Gastrocnemius medialis (tissue), 4 donors: ENCODE measurements around the gene ZNF30. TPM values are rescaled to one million over a fixed set of nuclear protein-coding genes. Genes with fewer than 3 reads are reported as not detected.
A peak's percentile ranks its signal among the peaks of the same experiment; 100 is the strongest.

Source experiments
- ATAC-seq, 2 donors: fragments of 150-250 bp; one replicate each; pipeline ENCODE4 v1.9.1; 2016
- DNase-seq, 2 donors: peaks; one replicate each; pipeline ENCODE4 v3.0.0-alpha.2; 2019
- H3K27ac ChIP-seq, 4 donors: fragments of 200-600 bp; sonication (generic); 1 replicate in 1 of 4; 2 replicates in 3 of 4; pipeline ENCODE4 v1.5.1; 2016 to 2018; ENCODE audit warnings: mild to moderate bottlenecking in 2 of 4, moderate library complexity in 1 of 4
- H3K27me3 ChIP-seq, 3 donors: fragments of 200-600 bp; sonication (generic) in 2 of 3; 1 replicate in 1 of 3; 2 replicates in 2 of 3; pipeline versions ENCODE4 v1.5.1 to v1.6.0; 2016 to 2019; ENCODE audit warnings: mild to moderate bottlenecking in 1 of 3, moderate library complexity in 1 of 3
- H3K36me3 ChIP-seq, 2 donors: fragments of 200-600 bp; sonication (generic) in 1 of 2; one replicate each; pipeline ENCODE4 v1.5.1; 2017 to 2018
- H3K4me1 ChIP-seq, 2 donors: fragments of 200-600 bp; sonication (generic) in 1 of 2; one replicate each; pipeline ENCODE4 v1.5.1; 2016 to 2017; ENCODE audit warnings: mild to moderate bottlenecking in 2 of 2
- H3K4me3 ChIP-seq, 4 donors: fragments of 200-600 bp; sonication (generic) in 3 of 4; 1 replicate in 1 of 4; 2 replicates in 3 of 4; pipeline ENCODE4 v1.5.1; 2016 to 2019; ENCODE audit warnings: mild to moderate bottlenecking in 2 of 4
- H3K9me3 ChIP-seq, 3 donors: fragments of 200-600 bp; sonication (generic) in 2 of 3; 1 replicate in 1 of 3; 2 replicates in 2 of 3; pipeline ENCODE4 v1.5.1; 2016 to 2019
- CTCF ChIP-seq, 5 experiments: fragments of 450-650 bp in 3 of 5; fragments of 200-600 bp in 2 of 5; sonication (generic) in 2 of 5; IDR thresholded peaks in 4 of 5; conservative IDR thresholded peaks in 1 of 5; 1 replicate in 4 of 5; 2 replicates in 1 of 5; pipeline ENCODE4 v1.5.1; 2016 to 2019; ENCODE audit warnings: antibody characterized with exemption in 5 of 5, mild to moderate bottlenecking in 3 of 5, moderate library complexity in 3 of 5
- POLR2A ChIP-seq, 2 donors: fragments of 450-650 bp; IDR thresholded peaks; one replicate each; pipeline ENCODE4 v1.6.1; 2017; ENCODE audit warnings: antibody characterized with exemption in 2 of 2, mild to moderate bottlenecking in 2 of 2, moderate library complexity in 2 of 2
- in situ Hi-C, 4 donors: fragments of 200-750 bp; cut with MboI; loops; one replicate each; pipeline versions ENCODE4 v1.15.0 to v1.8.0; 2017; ENCODE audit warnings: low sequenced_read_pairs in 4 of 4
- intact Hi-C: fragments of 100-400 bp; cut with DNase I; formaldehyde crosslinking; loops from one replicate; pipeline ENCODE4 v1.15.1; 2023; ENCODE audit warnings: low total_unique reads
- total RNA-seq, 4 donors: library from RNA; depleted of rRNA; stranded (reverse); fragments of >200 nt; gene quantifications; one replicate each; pipeline versions ENCODE4 v1.1.0 to v1.2.3, GENCODE V29; 2016

Gene ZNF30
- total RNA-seq: 1 to 10 TPM in 2 of 4 donors, under 1 TPM in 2; 0.66 to 2.3 (median 0.92) TPM

DNA sequence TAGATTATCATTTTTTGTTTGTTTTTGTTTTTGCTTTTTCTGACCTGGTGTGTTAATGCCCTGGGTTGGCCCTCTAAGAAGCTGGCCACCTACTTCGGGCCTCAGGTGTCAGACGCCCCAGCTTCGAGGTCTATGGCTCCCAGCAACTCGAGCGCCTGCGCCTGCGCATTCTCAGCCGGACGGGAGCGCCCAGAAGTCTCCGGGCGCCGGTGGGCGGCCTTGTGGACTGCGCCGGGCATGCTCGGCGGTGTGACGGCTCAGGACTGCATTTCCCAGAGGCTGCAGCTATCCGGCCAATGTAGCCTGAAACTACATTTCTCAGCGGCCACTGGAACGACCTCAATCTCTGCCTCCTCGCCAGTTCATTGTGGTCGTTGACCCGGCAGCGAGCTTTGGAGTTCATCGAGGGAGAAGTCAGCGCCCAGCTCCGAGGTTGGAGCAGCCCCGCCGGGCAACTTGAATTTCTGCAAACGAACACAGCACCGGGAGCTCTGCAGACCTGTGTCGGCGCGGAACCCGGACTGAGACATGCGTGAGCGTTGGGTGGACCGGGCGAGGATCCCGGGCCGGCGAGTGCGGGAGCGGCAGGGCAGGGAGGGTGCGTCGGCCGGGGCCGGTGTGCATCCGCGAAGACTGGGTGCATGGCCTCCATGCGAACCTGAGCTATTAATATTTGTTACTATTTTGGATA is at the start of gene ZNF30:
Gene ZNF30 (plus strand): TSS at position 219 of the 691 bp plus-strand sequence. CDS start 3,045 bp downstream, outside the sequence.
- Histone ChIP-seq H3K4me3 (peak within 1 kb of the TSS; percentile 77 to 86 (median 80)), H3K9me3 (no peaks in the 10 kb centered on the region), H3K27ac (peak within 1 kb of the TSS; percentile 71 to 86 (median 78)), H3K27me3 (no peaks in the 10 kb centered on the region), H3K4me1 (peaks cover 8 to 14% of the 10 kb centered on the region in 2 donors), H3K36me3 (peaks cover 0 to 19% of the 10 kb centered on the region in 2 donors)
- ATAC-seq: peak; percentile 97 to 99
- intact Hi-C loops (loop anchor here (5.0 kb wide), 1 partner anchor 35 kb away; the partner anchor contains the start of gene ZNF792), in situ Hi-C loops (no loop called here)
- TF ChIP-seq POLR2A (IDR thresholded peaks at IDR 0.05) (peak; percentile 11 to 47), CTCF (IDR thresholded peaks at IDR 0.05 in 4 of 5, conservative IDR thresholded peaks at IDR 0.05 in 1 of 5) (peak in 2 of 5 experiments; percentile 13 to 16)
- peak; percentile 81 to 90 for DNase-seq

DNA sequence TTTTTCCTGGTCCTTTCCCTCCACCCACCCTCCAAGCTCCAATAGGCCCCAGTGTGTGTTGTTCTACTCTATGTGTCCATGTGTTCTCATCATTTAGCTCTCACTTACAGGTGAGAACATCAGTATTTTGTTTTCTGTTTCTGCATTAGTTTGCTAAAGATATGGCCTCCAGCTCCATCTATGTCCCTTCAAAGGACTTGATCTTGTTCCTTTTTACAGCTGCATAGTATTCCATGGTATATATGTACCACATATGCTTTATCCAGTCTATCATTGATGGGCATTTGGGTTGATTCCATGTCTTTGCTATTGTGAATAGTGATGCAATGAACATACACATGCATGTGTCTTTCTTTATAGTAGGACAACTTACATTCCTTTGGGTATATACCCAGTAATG is 47.1 kb upstream of the ZNF30 start:
- no peaks in the 10 kb centered on the region for H3K4me1 ChIP-seq
- TF ChIP-seq CTCF (IDR thresholded peaks at IDR 0.05 in 4 of 5, conservative IDR thresholded peaks at IDR 0.05 in 1 of 5): no peak
- no peak for TF ChIP-seq POLR2A (IDR thresholded peaks at IDR 0.05)
- DNase-seq (no peak), ATAC-seq (no peak)
- no peak overlapping the region for H3K4me3 ChIP-seq
- in situ Hi-C loops (no loop called here), intact Hi-C loops (no loop called here)
- H3K27ac ChIP-seq: no peak overlapping the region
- no peaks in the 10 kb centered on the region for H3K36me3 ChIP-seq
- H3K9me3 ChIP-seq: no peaks in the 10 kb centered on the region
- H3K27me3 ChIP-seq: no peaks in the 10 kb centered on the region

DNA sequence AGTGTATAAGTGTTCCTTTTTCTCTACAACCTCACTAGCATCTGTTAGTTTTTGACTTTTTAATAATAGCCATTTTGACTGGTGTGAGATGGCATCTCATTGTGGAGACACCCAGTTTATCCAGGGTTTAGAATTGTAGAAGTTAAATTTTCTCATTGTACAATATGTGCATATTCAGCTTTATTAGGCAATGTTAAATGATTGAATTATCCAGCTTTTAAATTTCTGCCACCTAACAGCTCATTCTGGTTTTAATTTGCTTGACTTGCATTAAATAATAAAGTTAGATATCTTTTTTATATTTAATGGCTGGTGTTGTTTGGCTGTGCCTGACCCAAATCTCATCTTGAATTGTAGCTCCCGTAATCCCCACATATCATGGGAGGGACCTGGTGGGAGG is 46.7 kb upstream of the ZNF30 start:
- Histone ChIP-seq H3K4me1 (no peaks in the 10 kb centered on the region), H3K36me3 (no peaks in the 10 kb centered on the region), H3K27ac (no peak overlapping the region), H3K4me3 (no peak overlapping the region), H3K9me3 (no peaks in the 10 kb centered on the region), H3K27me3 (no peaks in the 10 kb centered on the region)
- ATAC-seq: no peak
- DNase-seq: no peak
- intact Hi-C loops: no loop called here
- in situ Hi-C loops: no loop called here
- no peak for TF ChIP-seq CTCF (IDR thresholded peaks at IDR 0.05 in 4 of 5, conservative IDR thresholded peaks at IDR 0.05 in 1 of 5)
- TF ChIP-seq POLR2A (IDR thresholded peaks at IDR 0.05): no peak

GRCh38 chr19:34881982-34882381 is 44.7 kb upstream of the ZNF30 start:
- DNase-seq (no peak), ATAC-seq (no peak)
- no peaks in the 10 kb centered on the region for H3K4me1 ChIP-seq
- no peaks in the 10 kb centered on the region for H3K9me3 ChIP-seq
- H3K27ac ChIP-seq: no peak overlapping the region
- no peak overlapping the region for H3K4me3 ChIP-seq
- in situ Hi-C loops: no loop called here
- intact Hi-C loops: no loop called here
- H3K36me3 ChIP-seq: no peaks in the 10 kb centered on the region
- no peaks in the 10 kb centered on the region for H3K27me3 ChIP-seq
- TF ChIP-seq POLR2A (IDR thresholded peaks at IDR 0.05) (no peak), CTCF (IDR thresholded peaks at IDR 0.05 in 4 of 5, conservative IDR thresholded peaks at IDR 0.05 in 1 of 5) (no peak)
